B cell (primary cell): ENCODE measurements around the gene GNB1.
"Not testable (repeated sequence)": the region's sequence is repeated elsewhere in the genome, so short reads cannot be mapped to it uniquely, and the experiment has no call there.

Experiments used
- EZH2 ChIP-seq: IDR thresholded peaks from 2 replicates; pipeline ENCODE4 v1.6.1; 2012; ENCODE audit warnings: borderline replicate concordance, low read depth, mild to moderate bottlenecking, moderate library complexity, low read length; ENCODE audit not compliant: insufficient read depth, poor library complexity, severe bottlenecking
- TF ChIP-seq, protein P1 (sequence below): fragments of 200-600 bp; IDR thresholded peaks from one replicate; pipeline ENCODE4 v1.8.0; 2022; ENCODE audit warnings: antibody characterized with exemption, mild to moderate bottlenecking

DNA sequence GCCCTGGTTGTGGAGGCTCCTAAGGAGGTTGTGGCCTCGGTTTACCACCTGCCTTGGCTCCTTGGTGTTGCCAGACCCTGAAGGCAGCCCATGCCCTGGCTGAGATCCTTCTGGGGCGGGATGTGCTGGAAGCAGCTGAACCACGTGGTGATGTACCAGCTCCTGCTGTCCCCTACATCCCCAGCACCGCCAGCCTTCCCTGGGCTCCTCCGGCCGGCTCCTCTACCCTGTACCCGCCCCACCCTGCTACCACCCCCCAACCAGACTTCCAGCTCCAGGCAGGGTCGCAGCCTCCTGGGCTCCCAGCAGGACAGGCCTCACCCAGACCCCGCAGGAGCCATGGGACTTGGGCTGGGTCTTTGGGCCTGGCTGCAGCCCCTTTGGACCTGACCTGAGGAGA lies 140.9 kb downstream of the GNB1 start:
- TF ChIP-seq, protein P1, sequence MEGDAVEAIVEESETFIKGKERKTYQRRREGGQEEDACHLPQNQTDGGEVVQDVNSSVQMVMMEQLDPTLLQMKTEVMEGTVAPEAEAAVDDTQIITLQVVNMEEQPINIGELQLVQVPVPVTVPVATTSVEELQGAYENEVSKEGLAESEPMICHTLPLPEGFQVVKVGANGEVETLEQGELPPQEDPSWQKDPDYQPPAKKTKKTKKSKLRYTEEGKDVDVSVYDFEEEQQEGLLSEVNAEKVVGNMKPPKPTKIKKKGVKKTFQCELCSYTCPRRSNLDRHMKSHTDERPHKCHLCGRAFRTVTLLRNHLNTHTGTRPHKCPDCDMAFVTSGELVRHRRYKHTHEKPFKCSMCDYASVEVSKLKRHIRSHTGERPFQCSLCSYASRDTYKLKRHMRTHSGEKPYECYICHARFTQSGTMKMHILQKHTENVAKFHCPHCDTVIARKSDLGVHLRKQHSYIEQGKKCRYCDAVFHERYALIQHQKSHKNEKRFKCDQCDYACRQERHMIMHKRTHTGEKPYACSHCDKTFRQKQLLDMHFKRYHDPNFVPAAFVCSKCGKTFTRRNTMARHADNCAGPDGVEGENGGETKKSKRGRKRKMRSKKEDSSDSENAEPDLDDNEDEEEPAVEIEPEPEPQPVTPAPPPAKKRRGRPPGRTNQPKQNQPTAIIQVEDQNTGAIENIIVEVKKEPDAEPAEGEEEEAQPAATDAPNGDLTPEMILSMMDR: not testable (repeated sequence)
- not testable (repeated sequence) for TF ChIP-seq EZH2
